GM15510 (cell line): Measurements from ENCODE around the gene GRAMD2A.

ENCODE experiments used
- POLR2A ChIP-seq: IDR thresholded peaks from 3 replicates; pipeline ENCODE4 v1.6.1; 2011; ENCODE audit warnings: borderline replicate concordance; ENCODE audit not compliant: insufficient read length; ENCODE audit errors: extremely low read depth

Gene GRAMD2A

DNA sequence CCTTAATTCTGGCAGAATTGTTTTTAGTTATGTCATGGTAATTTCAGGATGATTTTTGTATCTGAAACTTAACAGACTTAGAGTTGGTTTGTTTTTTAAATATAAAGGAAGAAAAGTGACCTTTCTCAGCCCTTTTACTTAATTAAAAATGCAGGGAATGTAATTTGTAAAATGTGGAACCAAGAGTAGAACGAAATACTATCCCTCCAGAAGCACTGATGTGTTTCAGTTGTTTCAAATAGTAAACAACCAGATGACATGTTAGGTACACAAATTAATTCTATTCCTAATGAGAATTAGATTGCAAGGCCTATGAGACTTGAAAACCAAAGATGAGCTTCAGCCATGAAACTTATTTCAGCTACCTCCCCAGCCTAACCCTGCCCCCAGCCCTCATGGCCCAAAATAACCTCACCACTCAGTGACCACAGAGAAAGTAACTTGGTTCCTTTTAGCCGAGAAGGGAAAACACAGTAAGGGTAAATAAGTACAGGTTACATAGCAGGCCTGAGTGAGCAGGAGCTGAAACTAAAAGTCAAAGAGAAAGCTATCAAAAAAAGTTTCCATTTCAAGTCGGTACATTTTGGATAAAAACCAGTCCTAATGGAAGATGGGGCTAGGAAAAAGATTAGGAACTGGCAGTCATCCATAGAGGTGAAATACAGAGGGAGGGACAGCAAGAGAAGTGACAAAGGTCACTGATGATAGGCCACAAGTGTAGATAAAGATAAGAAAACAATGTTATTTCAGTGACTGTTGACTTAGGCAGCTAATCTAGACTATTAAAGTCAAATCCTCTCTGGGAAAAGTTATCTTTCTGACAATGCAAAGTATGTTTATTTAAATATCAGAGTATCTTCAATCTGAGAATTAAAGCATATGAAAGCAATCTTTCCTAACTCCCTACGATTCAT lies 56.2 kb downstream of the GRAMD2A start:
- no peak for TF ChIP-seq POLR2A

DNA sequence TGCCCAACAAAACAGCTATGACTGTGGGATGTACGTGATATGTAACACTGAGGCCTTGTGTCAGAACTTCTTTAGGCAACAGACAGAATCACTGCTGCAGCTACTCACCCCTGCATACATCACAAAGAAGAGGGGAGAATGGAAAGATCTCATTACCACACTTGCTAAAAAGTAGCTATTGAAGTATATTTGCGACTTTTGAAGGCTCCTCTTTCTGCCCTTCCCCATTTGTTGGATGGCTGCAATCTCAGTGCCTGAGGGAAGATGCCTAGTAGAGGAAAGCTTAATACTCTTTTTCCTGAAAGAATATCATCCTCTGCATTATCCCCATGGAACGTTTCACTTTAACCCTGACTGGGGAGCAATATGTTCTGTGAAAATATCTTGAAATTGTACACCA lies 57.5 kb downstream of the GRAMD2A start:
- no peak for TF ChIP-seq POLR2A

DNA sequence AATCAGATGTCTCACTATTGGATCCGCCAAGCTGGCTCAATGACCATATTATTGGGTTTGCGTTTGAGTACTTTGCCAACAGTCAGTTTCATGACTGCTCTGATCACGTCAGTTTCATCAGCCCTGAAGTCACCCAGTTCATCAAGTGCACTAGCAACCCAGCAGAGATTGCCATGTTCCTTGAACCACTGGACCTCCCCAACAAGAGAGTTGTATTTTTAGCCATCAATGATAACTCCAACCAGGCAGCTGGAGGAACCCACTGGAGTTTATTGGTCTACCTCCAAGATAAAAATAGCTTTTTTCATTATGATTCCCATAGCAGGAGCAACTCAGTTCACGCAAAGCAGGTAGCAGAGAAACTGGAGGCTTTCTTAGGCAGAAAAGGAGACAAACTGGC lies 57.9 kb downstream of the GRAMD2A start:
- TF ChIP-seq POLR2A, result no peak

DNA sequence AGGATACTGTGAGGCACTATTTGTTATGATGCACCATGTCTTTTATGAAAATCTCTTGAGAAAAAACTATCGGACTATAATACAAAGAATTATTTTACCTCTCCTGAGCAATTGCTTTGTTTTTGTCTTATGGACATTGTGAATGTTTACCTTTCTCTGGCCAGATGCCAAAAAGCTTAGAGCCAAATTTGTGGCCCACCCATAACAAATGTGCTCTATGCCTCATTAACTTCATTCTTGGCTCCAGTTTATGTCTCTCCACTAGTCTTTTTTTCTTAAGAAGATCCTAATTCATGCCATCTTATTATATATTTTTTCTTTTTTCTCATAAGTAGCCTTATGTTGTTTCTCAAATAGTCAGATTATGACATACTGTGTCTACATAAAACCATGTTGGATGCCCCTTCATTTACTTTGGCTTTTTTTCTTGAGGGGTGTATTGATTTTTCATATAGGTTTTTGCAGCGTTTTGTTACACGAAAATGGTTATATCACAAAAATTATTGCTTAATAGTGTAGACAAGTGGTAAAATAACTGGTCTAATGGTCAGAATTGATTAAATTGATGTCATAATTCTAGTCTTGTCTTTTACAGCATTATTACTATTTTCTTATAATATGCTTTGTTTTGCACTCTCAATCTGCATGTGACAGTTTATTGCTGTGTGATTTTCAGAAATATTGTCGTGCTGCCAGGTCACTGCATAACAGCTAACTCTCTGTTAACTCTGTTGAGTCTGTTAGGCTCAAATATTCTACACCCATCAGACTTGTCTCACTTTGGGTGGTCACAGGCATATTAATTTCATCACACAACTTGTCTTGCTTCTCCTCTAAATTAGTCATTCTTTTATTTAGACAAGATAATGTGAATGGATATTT lies 61.2 kb downstream of the GRAMD2A start:
- TF ChIP-seq POLR2A, result no peak

DNA sequence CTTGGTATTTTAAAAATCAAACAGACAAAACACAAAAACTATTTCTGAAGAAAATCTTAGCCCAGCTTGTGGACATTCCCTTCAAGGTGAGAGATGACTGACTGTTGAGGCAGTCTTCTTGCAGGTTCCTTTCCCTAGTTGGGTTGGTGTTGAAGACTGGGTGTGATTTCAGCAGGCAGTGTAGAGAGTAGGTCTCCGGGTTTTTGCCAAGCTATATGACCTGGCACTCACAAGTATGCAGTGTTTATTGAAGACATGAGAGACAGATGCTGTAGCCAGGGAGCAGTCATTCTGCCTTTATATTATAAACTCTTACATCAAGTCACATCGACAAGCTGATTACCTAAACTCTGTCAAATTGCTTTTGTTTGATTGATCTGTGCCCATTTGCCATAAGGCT lies 61.9 kb downstream of the GRAMD2A start:
- TF ChIP-seq POLR2A, result no peak

DNA sequence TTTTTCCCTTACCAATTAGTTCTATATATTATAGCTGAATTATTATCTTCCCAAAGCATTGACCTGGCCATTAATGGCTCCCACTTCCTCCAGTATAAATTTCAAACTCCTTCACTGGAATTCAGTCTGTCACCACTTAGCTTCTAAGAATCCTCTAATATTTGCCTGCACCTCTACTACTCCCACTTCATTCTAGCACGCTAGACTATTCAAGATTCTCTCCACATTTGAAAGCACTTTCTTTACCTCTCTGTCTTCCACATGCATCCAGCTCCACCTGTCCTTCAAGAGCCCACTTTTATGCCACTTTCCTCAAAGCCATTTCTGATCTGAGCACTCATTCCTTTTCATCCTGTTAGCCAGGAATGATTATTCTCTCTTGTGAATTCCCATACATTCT lies 64.4 kb downstream of the GRAMD2A start:
- TF ChIP-seq POLR2A, result no peak

DNA sequence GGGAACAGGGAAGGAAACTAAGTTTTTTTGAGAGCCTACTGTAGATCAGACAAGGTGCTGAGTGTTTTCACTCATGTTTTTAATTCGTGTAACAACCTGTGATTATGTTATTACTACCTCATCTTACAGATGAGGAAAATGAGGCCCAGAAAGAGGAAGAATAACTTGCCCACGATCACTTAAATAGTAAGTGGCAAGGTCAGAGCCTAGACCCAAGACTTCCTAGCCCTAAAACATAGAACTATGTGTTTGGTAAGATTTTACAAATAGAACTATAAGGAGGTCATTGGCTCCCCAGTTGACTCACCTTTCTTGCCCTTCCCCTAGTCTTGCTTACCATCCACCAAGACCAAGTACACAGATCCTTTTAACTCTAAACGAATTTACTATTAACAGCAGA lies 65.7 kb downstream of the GRAMD2A start:
- no peak for TF ChIP-seq POLR2A

DNA sequence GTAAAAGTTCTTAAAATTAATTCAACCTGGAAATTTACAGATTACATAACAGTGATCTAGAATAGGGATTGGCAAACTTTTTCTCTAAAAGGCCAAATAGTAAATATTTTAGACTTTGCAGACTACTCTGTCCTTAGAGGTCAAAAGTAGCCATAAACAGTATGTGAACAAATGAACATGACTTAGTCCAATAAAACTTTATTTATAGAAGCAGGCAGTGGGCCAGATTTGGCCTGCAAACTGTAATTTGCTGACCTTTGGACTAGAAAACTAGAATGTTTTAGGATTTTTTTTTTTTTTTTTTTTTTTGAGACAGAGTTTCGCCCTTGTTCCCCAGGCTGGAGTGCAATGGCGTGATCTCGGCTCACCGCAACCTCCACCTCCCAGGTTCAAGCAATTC lies 67.3 kb downstream of the GRAMD2A start:
- no peak for TF ChIP-seq POLR2A

- no peak for TF ChIP-seq POLR2A
Measured at GRCh38 chr15:72128359-72128758, 69.2 kb downstream of the GRAMD2A start.

DNA sequence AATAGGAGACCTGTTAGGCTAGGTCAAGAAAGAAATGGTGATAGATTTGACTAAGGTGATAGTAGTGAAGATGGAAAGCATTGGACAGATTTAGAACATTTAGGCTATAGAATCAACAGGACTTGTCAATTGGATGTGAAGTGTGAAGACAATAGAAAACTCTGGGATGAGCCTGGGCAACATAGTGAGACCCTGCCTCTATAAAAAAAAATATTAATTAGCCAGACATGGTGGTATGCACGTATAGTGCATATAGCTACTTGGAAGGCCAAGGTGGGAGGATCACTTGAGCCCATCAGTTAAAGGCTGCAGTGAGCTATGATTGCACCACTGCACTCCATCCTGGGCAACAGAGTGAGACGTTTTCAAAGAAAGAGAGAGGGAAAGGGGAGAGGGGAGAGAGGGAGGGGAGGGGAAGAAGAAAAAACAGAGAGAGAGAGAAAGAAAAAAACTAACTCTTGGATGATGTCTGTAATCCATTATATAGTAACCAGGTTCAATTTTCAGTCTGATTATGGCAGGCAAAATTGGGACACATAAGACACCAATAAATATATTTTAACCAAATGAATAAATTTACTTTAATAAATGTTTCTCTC lies 69.8 kb downstream of the GRAMD2A start:
- TF ChIP-seq POLR2A, result no peak

- no peak for TF ChIP-seq POLR2A
Measured at GRCh38 chr15:72124218-72124617, 73.4 kb downstream of the GRAMD2A start.

- peak; percentile 81 for TF ChIP-seq POLR2A
Measured at GRCh38 chr15:72118017-72118978, 79.3 kb downstream of the GRAMD2A start, which contains the start of the genes MYO9A and SENP8. Gene MYO9A (minus strand): TSS chr15:72118150. CDS start chr15:72046563, 71,587 bp downstream. Gene SENP8 (plus strand): TSS chr15:72118403. CDS start chr15:72139624, 21,221 bp downstream.

GRCh38 chr15:72117486-72118016 lies 80.0 kb downstream of the GRAMD2A start:
- TF ChIP-seq POLR2A, result no peak
